ENCODE results near the gene HABP4.

GRCh38 chr9:96417661-96418082, 32.3 kb upstream of the HABP4 start:
- TF ChIP-seq POLR2AphosphoS5 (IDR thresholded peaks at IDR 0.05; ENCODE audit: insufficient read depth in 1 of 2, low read depth in 1 of 2) = no peak
- no peak for TF ChIP-seq POLR2A (IDR thresholded peaks at IDR 0.05)
- no peak for TF ChIP-seq CTCF (IDR thresholded peaks at IDR 0.05)
